Ovary (tissue), 9 donors: ENCODE data around the gene EIF4G3. TPM values are rescaled to one million over a fixed set of nuclear protein-coding genes. Genes with fewer than 3 reads are reported as not detected.

Source experiments
- DNase-seq, 5 donors: peaks; one replicate each; pipeline ENCODE4 v3.0.0-alpha.2; 2019 to 2020
- H3K27ac ChIP-seq, 2 donors: fragments of 200-600 bp; one replicate each; pipeline versions ENCODE4 v1.5.1 to v1.8.0; 2019 to 2022
- H3K27me3 ChIP-seq: fragments of 200-600 bp; one replicate; pipeline ENCODE4 v1.8.0; 2022
- H3K36me3 ChIP-seq: fragments of 200-600 bp; sonication (generic); one replicate; pipeline ENCODE4 v1.5.1; 2019
- H3K4me1 ChIP-seq: one replicate; pipeline ENCODE4 v1.8.1; 2013; ENCODE audit warnings: mild to moderate bottlenecking, moderate library complexity; ENCODE audit not compliant: insufficient read depth
- H3K4me3 ChIP-seq: fragments of 200-600 bp; sonication (generic); one replicate; pipeline ENCODE4 v1.5.1; 2017
- H3K9me3 ChIP-seq, 2 donors: fragments of 200-600 bp in 1 of 2; sonication (generic) in 1 of 2; one replicate each; pipeline versions ENCODE4 v1.5.1 to v1.8.1; 2013 to 2019; ENCODE audit warnings: mild to moderate bottlenecking in 1 of 2, moderate library complexity in 1 of 2
- CTCF ChIP-seq, 3 donors: fragments of 450-650 bp in 2 of 3; fragments of 200-600 bp in 1 of 3; IDR thresholded peaks; one replicate each; pipeline versions ENCODE4 v1.5.1 to v1.8.0; 2016 to 2022; ENCODE audit warnings: antibody characterized with exemption in 3 of 3, mild to moderate bottlenecking in 1 of 3
- EP300 ChIP-seq: sonication (generic); formaldehyde crosslinking; IDR thresholded peaks from one replicate; pipeline ENCODE4 v1.6.1; 2017; ENCODE audit warnings: antibody characterized with exemption
- POLR2A ChIP-seq: fragments of 450-650 bp; IDR thresholded peaks from one replicate; pipeline ENCODE4 v1.6.1; 2017; ENCODE audit warnings: antibody characterized with exemption, mild to moderate bottlenecking, moderate library complexity
- WGBS, 3 donors: extraction: QIAGEN DNeasy Blood & Tissue Kit in 1 of 3; methylation state at CpG; one replicate each; pipeline versions ENCODE4 v1.1.5 to v1.1.7; 2013 to 2017; 5-methylcytosine and 5-hydroxymethylcytosine counted together
- intact Hi-C, 4 donors: fragments of 100-400 bp; cut with DNase I; formaldehyde crosslinking; loops; one replicate each; pipeline versions ENCODE4 v1.11.0 to v1.15.1; 2022 to 2023
- polyA plus RNA-seq, 2 donors: library from polyadenylated mRNA; stranded (reverse); fragments of 200-250 nt in 1 of 2; fragments of 350-450 nt in 1 of 2; fragmentation: Illumina TruSeq in 1 of 2; extraction: RNeasy Lipid Tissue Mini Kit (QIAGEN cat#74804) in 1 of 2; gene quantifications; one replicate each; pipeline ENCODE4 v1.2.3, GENCODE V29; 2013 to 2014
- total RNA-seq, 7 donors: library from RNA; depleted of rRNA in 2 of 7; stranded (reverse); fragments of >200 nt in 2 of 7; fragmentation: NEBNext Ultra II Directional in 3 of 7; extraction: Animal tissue kit (Norgen Biotek cat#: 25700) in 3 of 7; gene quantifications; one replicate each; pipeline versions ENCODE4 v1.1.0 to v1.2.4, GENCODE V29; 2016 to 2023
- donor health status: DM: no; HTN: no; CAD: no; lungs with moderate emphysema.
- donor health status: DM: no; HTN: no; CAD: no.
- donor health status: Bipolar disorder and iron deficiency.
- donor health status: DM: yes; HTN: yes; CAD: no.
- donor health status: DM: no; HTN: no; CAD: no.
- donor health status: DM: yes; HTN: yes; CAD: no.

EIF4G3 gene
- total and polyA plus RNA-seq, 9 donors: 13.9 to 62.4 (median 39.4) TPM

- no peaks in the 10 kb centered on the region for H3K36me3 ChIP-seq
- 95 to 97% (median 96%) methylated on average over 2 of the region's 2 CpGs for WGBS, 3 donors
Measured at GRCh38 chr1:21168444-21168843, 8.3 kb downstream of the EIF4G3 start.

GRCh38 chr1:21165646-21166045 lies 11.1 kb downstream of the EIF4G3 start:
- WGBS, 3 donors: 89 to 97% (median 92%) methylated on average over 1 of the region's 1 CpG
- no peak for DNase-seq
- H3K27ac ChIP-seq: no peak overlapping the region
- intact Hi-C loops: no loop called here
- H3K9me3 ChIP-seq: no peaks in the 10 kb centered on the region
- H3K4me1 ChIP-seq: no peaks in the 10 kb centered on the region
- H3K27me3 ChIP-seq: no peaks in the 10 kb centered on the region
- no peak overlapping the region for H3K4me3 ChIP-seq
- no peaks in the 10 kb centered on the region for H3K36me3 ChIP-seq
- no peak for TF ChIP-seq CTCF (IDR thresholded peaks at IDR 0.05)
- no peak for TF ChIP-seq POLR2A
- TF ChIP-seq EP300: no peak

More at GRCh38 chr1:21168444-21168843, 8.3 kb downstream of the EIF4G3 start:
- Histone ChIP-seq H3K9me3 (no peaks in the 10 kb centered on the region), H3K27ac (no peak overlapping the region), H3K4me1 (no peaks in the 10 kb centered on the region), H3K27me3 (no peaks in the 10 kb centered on the region), H3K4me3 (no peak overlapping the region)
- intact Hi-C loops: no loop called here
- TF ChIP-seq CTCF (IDR thresholded peaks at IDR 0.05): no peak
- TF ChIP-seq EP300: no peak
- no peak for TF ChIP-seq POLR2A
- DNase-seq: no peak

- TF ChIP-seq POLR2A (no peak), EP300 (no peak), CTCF (IDR thresholded peaks at IDR 0.05) (no peak)
- intact Hi-C loops: no loop called here
- no peaks in the 10 kb centered on the region for H3K27me3 ChIP-seq
- no peaks in the 10 kb centered on the region for H3K36me3 ChIP-seq
- 80 to 94% (median 93%) methylated on average over 2 of the region's 2 CpGs for WGBS, 3 donors
- H3K4me3 ChIP-seq: no peak overlapping the region
- DNase-seq: no peak
- H3K4me1 ChIP-seq: no peaks in the 10 kb centered on the region
- H3K27ac ChIP-seq: no peak overlapping the region
- no peaks in the 10 kb centered on the region for H3K9me3 ChIP-seq
Measured at GRCh38 chr1:21165076-21165475, 11.6 kb downstream of the EIF4G3 start.

- Histone ChIP-seq H3K9me3 (no peaks in the 10 kb centered on the region), H3K4me1 (no peaks in the 10 kb centered on the region), H3K27ac (no peak overlapping the region), H3K36me3 (no peaks in the 10 kb centered on the region), H3K27me3 (no peaks in the 10 kb centered on the region), H3K4me3 (no peak overlapping the region)
- no peak for TF ChIP-seq EP300
- no peak for TF ChIP-seq POLR2A
- no peak for TF ChIP-seq CTCF (IDR thresholded peaks at IDR 0.05)
- WGBS, 3 donors: 90 to 92% (median 91%) methylated on average over 8 of the region's 8 CpGs
- DNase-seq: no peak
- intact Hi-C loops: no loop called here
Measured at GRCh38 chr1:21164266-21164665, 12.4 kb downstream of the EIF4G3 start.
